NCI-H2029 treated with DMSO at 0.1 percent for 48 hours (cell line): Measurements from ENCODE around the gene TMEM205.
"Not testable (repeated sequence)": the region's sequence is repeated elsewhere in the genome, so short reads cannot be mapped to it uniquely, and the experiment has no call there.

Experiments used
- DNase-seq: peaks from one replicate; lab custom pipeline; 2025; lab: John Stamatoyannopoulos, UW

TMEM205 gene

GRCh38 chr19:11339254-11340098 is 6.6 kb downstream of the TMEM205 start, which contains the start of gene RAB3D:
TSS of gene RAB3D (minus strand) at chr19:11339657. CDS start at chr19:11337399, 2,258 bp downstream.
- DNase-seq = peak; percentile 85

DNA sequence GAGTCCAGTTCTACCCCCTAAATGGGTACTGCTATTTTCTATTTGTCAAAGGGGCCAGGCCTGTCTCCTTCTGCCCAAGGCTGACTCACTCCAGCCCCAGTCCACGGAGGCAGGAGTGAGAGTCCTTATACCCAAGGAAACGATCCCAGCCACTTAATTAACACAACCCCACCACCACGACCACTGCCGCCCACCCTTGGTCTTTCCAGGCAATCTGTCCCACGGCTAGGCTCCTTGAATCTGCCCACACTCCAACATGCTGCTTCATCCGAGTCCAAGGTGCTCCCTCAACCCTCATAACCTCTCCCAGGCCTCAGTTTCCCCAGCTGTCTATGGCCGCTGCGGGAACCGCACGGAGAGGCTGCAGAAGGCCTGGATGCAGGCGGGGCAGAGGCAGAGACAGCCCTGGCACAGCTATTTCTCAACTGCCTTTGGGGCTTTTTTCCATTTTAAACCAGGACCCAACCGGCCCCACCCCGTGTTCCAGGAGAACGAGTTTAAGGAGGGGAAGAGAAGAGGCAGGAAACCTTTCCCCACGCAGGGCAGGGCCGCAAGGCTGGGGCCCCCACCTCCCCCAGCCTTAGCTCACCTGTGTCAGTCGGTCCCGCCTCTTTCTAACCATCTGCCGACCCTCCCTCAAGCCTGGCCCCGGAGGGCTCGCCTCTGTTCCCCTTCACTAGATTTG is 7.4 kb downstream of the TMEM205 start:
- no peak for DNase-seq

GRCh38 chr19:11338121-11338520 is 7.9 kb downstream of the TMEM205 start:
- no peak for DNase-seq

- DNase-seq = no peak
Measured at GRCh38 chr19:11337080-11337479, 9.0 kb downstream of the TMEM205 start.

DNA sequence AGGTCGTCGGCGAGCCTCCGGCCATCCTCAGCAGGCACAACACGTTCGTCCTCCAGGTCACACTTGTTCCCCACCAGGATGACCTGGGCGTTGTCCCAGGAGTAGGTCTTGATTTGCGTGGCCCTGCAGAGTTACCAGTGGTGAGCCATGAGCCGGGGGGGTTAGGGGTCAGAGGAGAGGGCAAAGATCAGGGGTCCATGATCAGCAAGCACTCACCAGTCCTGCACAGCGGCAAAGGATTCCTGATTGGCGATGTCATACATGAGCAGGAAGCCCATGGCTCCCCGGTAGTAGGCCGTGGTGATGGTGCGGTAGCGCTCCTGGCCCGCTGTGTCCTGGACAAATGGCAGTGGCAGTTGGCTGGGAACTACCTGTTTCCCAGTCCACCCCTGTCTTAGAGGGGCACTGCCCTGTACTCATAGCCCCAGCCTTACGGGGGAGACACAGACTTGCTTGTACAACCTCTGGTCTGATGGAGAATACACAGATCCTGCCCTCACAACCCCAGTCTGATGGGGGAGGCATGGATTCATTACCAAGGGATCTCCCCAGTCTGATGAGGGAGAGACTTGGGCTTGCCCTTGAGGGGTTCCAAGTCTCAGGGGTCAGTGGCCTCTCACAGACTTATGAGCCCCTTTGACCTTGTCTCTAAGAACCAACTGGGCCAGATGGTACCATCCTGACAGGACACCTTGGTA is 10.5 kb downstream of the TMEM205 start:
- DNase-seq = no peak

GRCh38 chr19:11333838-11334237 is 12.2 kb downstream of the TMEM205 start:
- DNase-seq = not testable (repeated sequence)

DNA sequence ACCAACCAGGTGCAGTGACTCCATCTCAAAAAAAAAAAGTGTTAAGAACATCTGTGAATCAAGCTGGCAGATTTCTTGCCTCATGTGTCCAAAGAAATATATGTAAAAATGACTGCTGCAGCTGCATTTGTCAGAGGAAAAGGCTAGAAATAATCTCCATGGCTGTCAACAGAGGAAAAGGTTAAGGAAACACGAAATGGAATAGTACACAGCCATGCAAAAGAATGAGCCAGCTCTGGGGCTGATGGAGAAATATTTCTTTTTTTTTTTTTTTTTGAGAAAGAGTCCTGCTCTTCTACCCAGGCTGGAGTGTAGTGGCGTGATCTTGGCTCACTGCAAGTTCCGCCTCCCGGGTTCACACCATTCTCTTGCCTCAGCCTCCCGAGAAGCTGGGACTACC is 13.2 kb downstream of the TMEM205 start:
- DNase-seq = no peak

DNA sequence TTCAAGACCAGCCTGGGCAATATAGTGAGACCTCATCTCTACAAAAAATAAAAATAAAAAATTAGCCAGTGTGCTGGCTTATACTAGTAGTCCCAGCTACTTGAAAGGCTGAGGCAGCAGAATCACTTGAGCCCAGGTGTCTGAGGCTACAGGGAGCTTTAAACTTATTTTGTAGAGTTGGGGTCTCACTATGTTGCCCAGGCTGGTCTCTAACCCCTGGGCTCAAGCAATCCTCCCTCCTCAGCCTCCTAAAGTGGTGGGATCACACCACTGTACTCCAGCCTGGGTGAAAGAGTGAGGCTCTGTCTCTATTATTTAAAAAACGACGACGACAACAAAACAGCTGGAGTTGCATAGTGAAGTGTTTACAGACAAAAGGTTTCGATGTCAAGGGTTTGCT is 14.6 kb downstream of the TMEM205 start:
- DNase-seq = peak; percentile 28

- no peak for DNase-seq
Measured at GRCh38 chr19:11330127-11330526, 15.9 kb downstream of the TMEM205 start.

DNA sequence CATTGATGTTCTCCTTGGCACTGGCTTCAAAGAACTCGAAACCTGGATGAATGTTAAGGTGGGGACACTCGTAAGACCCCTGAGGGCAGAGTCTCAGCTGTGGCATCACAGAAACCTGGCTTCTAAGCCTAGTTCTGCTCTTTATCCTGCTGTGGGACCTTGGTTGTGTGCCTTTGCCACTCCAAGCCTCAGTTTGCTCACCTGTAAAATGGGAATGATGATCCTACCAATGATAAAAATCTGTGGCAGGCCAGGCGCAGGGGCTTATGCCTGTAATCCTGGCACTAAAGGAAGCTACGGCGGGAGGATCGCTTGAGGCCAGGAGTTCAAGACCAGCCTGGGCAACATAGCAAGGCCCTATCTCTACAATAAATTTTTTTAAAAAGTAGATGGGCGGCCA is 20.5 kb downstream of the TMEM205 start:
- no peak for DNase-seq

DNA sequence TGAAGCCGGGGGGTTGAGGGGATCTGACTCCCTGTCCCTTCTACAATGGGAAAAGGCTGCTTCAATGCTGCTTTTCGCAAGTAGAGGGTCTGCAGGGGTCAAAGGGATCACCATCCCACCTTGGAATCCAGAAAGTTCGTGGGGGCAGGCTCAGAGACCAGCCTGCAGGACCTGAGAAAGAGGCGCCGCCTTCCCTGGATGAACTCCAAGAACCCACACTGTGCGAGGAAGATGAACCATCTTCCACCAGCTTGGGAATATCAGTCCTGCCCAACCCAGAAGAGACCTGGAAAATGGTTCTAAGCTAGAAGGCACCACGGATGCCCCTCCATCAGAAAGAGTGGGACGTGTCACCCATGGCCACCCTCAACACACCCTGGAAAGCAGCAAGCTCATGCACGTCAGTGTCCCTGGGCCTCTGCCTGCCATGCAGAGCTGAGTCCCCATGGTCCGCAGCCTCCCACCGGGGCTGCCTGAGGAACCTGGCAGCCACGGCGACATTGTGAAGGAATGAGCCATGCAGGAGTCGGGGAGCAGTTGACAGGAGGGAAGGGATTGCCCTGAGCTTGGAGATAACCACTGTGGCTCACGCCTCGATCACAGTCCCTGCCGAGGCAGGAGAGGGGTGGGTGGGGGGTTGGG is 21.2 kb downstream of the TMEM205 start:
- DNase-seq = no peak

DNA sequence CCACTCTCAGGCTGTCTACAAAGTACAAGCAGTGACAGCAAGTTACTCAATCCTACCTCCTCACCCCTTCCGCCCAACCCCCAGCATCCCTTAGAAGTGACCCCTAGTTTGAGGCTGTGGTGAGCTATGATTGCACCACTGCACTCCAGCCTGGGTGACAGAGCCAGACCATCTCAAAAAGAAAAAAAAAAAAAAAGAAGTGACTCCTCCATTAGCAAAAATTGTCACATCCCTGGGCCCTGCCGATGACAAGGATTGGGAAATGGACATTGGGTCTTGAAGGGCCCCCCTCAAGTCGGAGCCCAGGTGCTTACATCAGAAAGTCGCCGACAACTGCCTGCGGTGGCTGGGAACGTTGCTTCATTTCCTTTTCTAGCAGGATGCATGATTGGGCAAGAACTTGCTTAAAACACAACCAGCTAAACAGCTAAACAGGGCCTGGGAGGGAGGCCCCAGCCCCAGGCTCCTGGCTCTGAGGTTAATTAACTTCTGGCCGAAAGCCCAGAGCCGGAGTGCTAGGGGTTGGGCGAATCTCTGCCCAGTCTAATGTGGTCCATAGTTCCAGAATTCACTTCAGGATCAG is 21.9 kb downstream of the TMEM205 start:
- peak; percentile 41 for DNase-seq

DNA sequence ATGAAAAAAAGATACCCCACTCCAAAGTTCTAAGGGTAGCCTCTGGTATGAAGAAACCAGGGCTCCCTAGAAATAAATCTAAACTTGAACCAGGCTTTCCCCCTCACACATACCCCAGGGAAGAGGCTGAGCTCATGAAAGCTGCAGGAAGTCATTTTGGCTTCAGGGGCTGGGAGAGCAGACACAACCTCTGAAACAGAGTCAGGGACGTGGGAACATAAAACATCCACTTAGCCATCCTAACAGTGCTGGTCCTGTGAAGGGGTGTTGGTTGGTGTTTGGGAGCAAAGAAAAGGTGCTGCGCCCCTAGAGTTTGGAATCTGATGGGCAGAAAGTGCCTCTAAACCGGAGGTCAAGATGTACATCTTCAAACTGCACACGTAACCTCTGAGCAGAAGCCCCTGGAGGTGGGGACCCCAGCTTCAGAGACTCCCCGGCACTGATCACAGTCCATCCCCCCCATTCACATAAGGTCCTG is 22.4 kb downstream of the TMEM205 start:
- DNase-seq = no peak

DNA sequence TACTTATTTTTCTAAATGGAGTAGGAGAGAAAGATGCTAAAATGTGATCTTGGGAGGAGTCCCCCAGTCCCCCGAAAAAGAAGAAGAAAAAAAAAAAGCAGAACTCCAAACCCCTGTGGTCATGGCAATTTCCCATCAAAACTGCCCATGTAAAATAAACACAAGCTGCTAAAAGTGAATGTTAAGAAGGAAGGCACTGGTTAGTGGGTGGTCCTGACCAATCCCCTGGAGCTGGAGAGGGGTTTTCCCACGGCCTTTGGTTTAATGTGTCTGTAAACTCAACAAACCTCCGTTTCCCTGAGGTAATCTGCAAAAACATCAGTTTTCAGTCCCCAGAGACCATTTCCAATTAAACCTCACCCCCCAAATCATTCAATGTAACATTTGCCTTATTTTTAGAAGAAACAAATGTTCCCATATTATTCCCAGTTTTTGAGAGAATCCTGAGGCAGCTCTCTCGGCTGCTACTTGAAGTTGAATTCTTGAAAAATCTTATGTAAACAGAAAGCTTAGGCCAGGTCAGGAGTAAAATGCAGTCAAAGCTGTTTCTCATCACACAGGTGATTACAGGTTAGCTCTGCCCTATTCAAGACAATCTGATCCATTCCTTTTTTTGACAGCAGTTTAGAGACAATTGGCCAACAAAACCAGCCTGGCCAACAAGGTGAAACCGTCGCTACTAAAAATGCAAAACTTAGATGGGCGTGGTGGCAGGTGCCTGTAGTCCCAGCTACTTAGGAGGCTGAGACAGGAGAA is 23.6 kb downstream of the TMEM205 start:
- DNase-seq = no peak

- DNase-seq = no peak
Measured at GRCh38 chr19:11321191-11322126, 24.6 kb downstream of the TMEM205 start.

GRCh38 chr19:11320278-11320995 is 25.6 kb downstream of the TMEM205 start:
- DNase-seq = not testable (repeated sequence)

GRCh38 chr19:11306337-11306736 is 39.7 kb downstream of the TMEM205 start:
- no peak for DNase-seq

GRCh38 chr19:11304936-11305335 is 41.1 kb downstream of the TMEM205 start:
- DNase-seq = no peak

DNA sequence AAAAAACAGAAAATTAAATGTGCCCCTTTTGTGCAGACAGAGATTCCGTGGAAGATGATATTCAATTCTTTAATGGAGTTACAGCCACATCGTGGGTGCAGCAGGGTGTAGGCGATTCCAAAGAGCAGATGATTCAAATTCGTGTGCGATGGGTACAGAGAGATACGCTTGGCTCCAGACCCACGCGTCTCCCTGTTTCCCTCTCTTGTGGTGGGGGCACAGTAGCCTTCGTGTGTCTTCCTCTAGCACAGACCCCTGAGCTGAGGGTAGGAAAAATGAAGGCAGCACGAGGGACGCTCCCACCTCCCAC is 45.3 kb downstream of the TMEM205 start:
- DNase-seq = no peak
